ENCODE data around the gene IQSEC1.

The IQSEC1 gene

DNA sequence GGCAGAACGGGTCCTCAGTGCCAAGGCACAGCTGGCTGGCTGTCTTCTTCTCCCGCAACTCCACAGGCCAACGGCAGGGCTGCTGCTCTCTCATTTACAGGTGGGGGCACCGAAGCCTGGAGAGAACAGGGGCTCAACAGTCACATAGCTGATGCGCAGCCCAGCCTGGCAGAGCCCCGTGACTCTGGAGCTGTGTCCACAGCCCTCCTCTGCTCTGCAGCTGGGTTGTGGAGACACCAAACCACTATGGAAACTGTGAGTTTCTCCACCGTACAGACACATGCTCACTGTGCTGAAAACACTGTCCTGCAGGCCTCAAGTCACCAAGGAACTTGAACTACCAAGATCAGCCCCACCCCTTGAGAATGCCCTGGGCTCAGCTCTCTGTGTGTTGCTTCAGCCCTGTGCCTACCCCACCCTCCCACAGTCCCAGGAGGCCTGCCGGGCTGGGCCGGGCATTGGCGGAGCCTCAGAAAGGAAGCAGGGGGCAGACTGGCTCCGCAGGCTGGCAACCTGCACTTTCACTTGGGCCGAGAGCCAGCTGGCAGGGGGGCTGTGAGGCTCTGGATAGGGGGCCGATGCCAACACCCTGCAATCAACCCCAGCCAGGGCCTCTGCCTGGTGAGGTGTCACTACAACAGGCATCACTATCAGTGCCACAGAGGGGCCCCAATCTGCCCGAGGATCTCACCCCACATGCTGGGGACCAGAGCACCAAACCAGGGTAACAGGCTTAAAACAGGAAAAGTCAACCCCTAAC, 118.2 kb downstream of the IQSEC1 start:
- Histone ChIP-seq H3K9me3 (ENCODE audit: control insufficient read depth, low read length) (no peaks in the 10 kb centered on the region), H3K36me3 (ENCODE audit: control insufficient read depth, insufficient read depth, low read length, severe bottlenecking) (peaks cover 3% of the 10 kb centered on the region), H3K9ac (ENCODE audit: low read length) (peak overlapping the region; percentile 46), H3K4me1 (ENCODE audit: control insufficient read depth, insufficient read depth, low read length) (peaks cover 27% of the 10 kb centered on the region), H3K4me3 (ENCODE audit: low read length) (no peak overlapping the region), H3K27me3 (replicated peaks; ENCODE audit: control insufficient read depth, insufficient read depth, low read length) (no peaks in the 10 kb centered on the region)
- DNase-seq (ENCODE audit: low read depth), result peak; percentile 84

DNA sequence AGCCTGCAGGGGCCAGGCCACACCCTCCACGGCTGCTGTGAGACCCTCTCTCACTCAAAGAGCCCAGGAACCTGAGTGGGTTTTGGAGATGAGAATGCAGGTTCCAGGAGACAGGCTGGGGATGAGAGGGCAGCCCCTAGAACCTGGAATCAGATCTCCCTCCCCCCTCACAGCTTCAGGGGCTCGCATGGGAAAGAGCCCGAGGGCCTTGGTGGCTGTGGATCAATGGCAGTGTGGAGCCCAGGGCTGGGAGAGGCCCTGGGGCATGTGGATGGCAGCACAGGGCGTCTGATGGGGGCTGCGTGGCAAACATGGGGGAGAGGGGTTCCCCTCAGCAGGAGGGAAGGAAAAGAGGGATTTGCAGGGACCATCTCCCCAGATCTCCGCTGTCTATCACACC, 119.0 kb downstream of the IQSEC1 start:
- Histone ChIP-seq H3K9ac (ENCODE audit: low read length) (peak overlapping the region; percentile 46), H3K4me3 (ENCODE audit: low read length) (no peak overlapping the region), H3K4me1 (ENCODE audit: control insufficient read depth, insufficient read depth, low read length) (peaks cover 30% of the 10 kb centered on the region), H3K36me3 (ENCODE audit: control insufficient read depth, insufficient read depth, low read length, severe bottlenecking) (no peaks in the 10 kb centered on the region), H3K27me3 (replicated peaks; ENCODE audit: control insufficient read depth, insufficient read depth, low read length) (no peaks in the 10 kb centered on the region), H3K9me3 (ENCODE audit: control insufficient read depth, low read length) (no peaks in the 10 kb centered on the region)
- no peak for DNase-seq (ENCODE audit: low read depth)

GRCh38 chr3:12953201-12953995, 119.8 kb downstream of the IQSEC1 start:
- H3K36me3 ChIP-seq (ENCODE audit: control insufficient read depth, insufficient read depth, low read length, severe bottlenecking), result no peaks in the 10 kb centered on the region
- no peak overlapping the region for H3K9ac ChIP-seq (ENCODE audit: low read length)
- no peak for DNase-seq (ENCODE audit: low read depth)
- H3K4me3 ChIP-seq (ENCODE audit: low read length), result no peak overlapping the region
- H3K9me3 ChIP-seq (ENCODE audit: control insufficient read depth, low read length), result no peaks in the 10 kb centered on the region
- H3K27me3 ChIP-seq (replicated peaks; ENCODE audit: control insufficient read depth, insufficient read depth, low read length), result no peaks in the 10 kb centered on the region
- H3K4me1 ChIP-seq (ENCODE audit: control insufficient read depth, insufficient read depth, low read length), result peaks cover 38% of the 10 kb centered on the region

GRCh38 chr3:12952343-12953200, 120.7 kb downstream of the IQSEC1 start:
- Histone ChIP-seq H3K27me3 (replicated peaks; ENCODE audit: control insufficient read depth, insufficient read depth, low read length) (no peaks in the 10 kb centered on the region), H3K9me3 (ENCODE audit: control insufficient read depth, low read length) (no peaks in the 10 kb centered on the region), H3K9ac (ENCODE audit: low read length) (no peak overlapping the region), H3K36me3 (ENCODE audit: control insufficient read depth, insufficient read depth, low read length, severe bottlenecking) (no peaks in the 10 kb centered on the region), H3K4me3 (ENCODE audit: low read length) (no peak overlapping the region), H3K4me1 (ENCODE audit: control insufficient read depth, insufficient read depth, low read length) (peaks cover 46% of the 10 kb centered on the region)
- no peak for DNase-seq (ENCODE audit: low read depth)

DNA sequence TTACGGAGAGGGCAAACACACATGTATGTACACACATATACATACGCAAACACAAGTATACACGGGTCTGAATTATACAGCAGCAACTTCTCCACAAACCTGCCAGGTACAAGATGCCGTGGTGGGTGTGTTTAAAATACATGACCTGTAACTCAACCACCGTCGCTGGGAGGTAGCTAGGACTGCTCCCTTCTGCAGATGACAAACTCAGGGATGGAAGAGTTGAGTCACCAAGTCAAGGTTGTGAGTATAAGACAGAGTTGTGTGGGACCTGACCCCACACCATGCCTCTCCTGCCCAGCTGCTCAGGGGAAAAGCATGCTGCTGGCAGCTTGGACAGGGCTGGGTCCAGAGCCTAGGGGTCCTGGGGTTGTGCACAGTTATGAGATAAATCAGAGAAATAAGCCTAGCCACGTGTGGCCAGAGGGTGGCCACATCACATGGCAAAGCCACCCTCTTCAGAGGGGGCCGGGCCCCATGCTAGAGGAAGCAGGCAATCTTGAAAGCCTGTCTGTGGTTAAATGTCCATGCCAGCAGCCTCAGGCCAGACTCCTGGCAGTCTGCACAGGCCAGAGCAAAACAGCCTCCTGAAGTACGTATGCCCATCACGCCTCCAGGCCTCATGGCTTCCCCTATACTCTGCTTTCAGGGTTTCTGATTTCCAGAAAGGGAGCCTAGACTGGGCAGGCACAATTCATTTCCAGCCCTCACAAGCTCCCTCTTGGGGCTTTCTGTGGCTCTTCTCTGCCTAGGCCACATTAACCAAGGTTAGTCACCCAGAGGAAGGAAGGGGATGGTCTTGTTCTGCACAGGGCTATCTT, 124.1 kb downstream of the IQSEC1 start:
- H3K4me1 ChIP-seq (ENCODE audit: control insufficient read depth, insufficient read depth, low read length), result peaks cover 27% of the 10 kb centered on the region
- H3K27me3 ChIP-seq (replicated peaks; ENCODE audit: control insufficient read depth, insufficient read depth, low read length), result no peaks in the 10 kb centered on the region
- DNase-seq (ENCODE audit: low read depth), result peak; percentile 71
- no peak overlapping the region for H3K9ac ChIP-seq (ENCODE audit: low read length)
- H3K9me3 ChIP-seq (ENCODE audit: control insufficient read depth, low read length), result no peaks in the 10 kb centered on the region
- no peak overlapping the region for H3K4me3 ChIP-seq (ENCODE audit: low read length)
- no peaks in the 10 kb centered on the region for H3K36me3 ChIP-seq (ENCODE audit: control insufficient read depth, insufficient read depth, low read length, severe bottlenecking)

GRCh38 chr3:12948371-12948770, 124.9 kb downstream of the IQSEC1 start:
- Histone ChIP-seq H3K27me3 (replicated peaks; ENCODE audit: control insufficient read depth, insufficient read depth, low read length) (no peaks in the 10 kb centered on the region), H3K9ac (ENCODE audit: low read length) (no peak overlapping the region), H3K36me3 (ENCODE audit: control insufficient read depth, insufficient read depth, low read length, severe bottlenecking) (no peaks in the 10 kb centered on the region), H3K9me3 (ENCODE audit: control insufficient read depth, low read length) (no peaks in the 10 kb centered on the region), H3K4me3 (ENCODE audit: low read length) (no peak overlapping the region), H3K4me1 (ENCODE audit: control insufficient read depth, insufficient read depth, low read length) (peaks cover 26% of the 10 kb centered on the region)
- peak; percentile 81 for DNase-seq (ENCODE audit: low read depth)

- Histone ChIP-seq H3K36me3 (ENCODE audit: control insufficient read depth, insufficient read depth, low read length, severe bottlenecking) (peaks cover 3% of the 10 kb centered on the region), H3K4me3 (ENCODE audit: low read length) (no peak overlapping the region), H3K4me1 (ENCODE audit: control insufficient read depth, insufficient read depth, low read length) (peaks cover 26% of the 10 kb centered on the region), H3K27me3 (replicated peaks; ENCODE audit: control insufficient read depth, insufficient read depth, low read length) (no peaks in the 10 kb centered on the region), H3K9me3 (ENCODE audit: control insufficient read depth, low read length) (no peaks in the 10 kb centered on the region), H3K9ac (ENCODE audit: low read length) (no peak overlapping the region)
- DNase-seq (ENCODE audit: low read depth), result peak; percentile 89
Measured at GRCh38 chr3:12947504-12948369, 125.5 kb downstream of the IQSEC1 start.

GRCh38 chr3:12946649-12947316, 126.4 kb downstream of the IQSEC1 start:
- DNase-seq (ENCODE audit: low read depth), result peak; percentile 47
- Histone ChIP-seq H3K36me3 (ENCODE audit: control insufficient read depth, insufficient read depth, low read length, severe bottlenecking) (peaks cover 3% of the 10 kb centered on the region), H3K9me3 (ENCODE audit: control insufficient read depth, low read length) (no peaks in the 10 kb centered on the region), H3K27me3 (replicated peaks; ENCODE audit: control insufficient read depth, insufficient read depth, low read length) (no peaks in the 10 kb centered on the region), H3K9ac (ENCODE audit: low read length) (no peak overlapping the region), H3K4me1 (ENCODE audit: control insufficient read depth, insufficient read depth, low read length) (peaks cover 26% of the 10 kb centered on the region), H3K4me3 (ENCODE audit: low read length) (no peak overlapping the region)

DNA sequence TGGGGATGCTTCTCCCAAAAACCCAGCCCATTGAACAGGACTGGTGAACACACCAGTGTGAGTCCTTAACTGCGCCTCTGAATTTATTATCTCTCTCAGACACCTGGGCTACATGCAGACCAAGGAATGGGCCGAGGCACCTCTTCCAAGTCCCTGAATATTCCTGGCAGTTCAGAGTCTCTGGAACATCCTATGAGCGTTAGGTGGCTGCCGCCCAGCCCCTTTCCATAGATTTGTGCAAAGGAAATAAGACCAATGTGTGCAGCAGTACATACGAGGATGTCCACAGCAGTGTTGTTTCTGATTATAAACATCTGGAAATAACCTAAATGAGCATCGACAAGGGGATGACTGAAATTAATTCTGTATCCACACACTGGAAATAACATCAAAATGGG, 127.0 kb downstream of the IQSEC1 start:
- H3K9me3 ChIP-seq (ENCODE audit: control insufficient read depth, low read length), result no peaks in the 10 kb centered on the region
- H3K9ac ChIP-seq (ENCODE audit: low read length), result no peak overlapping the region
- H3K4me3 ChIP-seq (ENCODE audit: low read length), result no peak overlapping the region
- peaks cover 26% of the 10 kb centered on the region for H3K4me1 ChIP-seq (ENCODE audit: control insufficient read depth, insufficient read depth, low read length)
- H3K27me3 ChIP-seq (replicated peaks; ENCODE audit: control insufficient read depth, insufficient read depth, low read length), result no peaks in the 10 kb centered on the region
- peaks cover 8% of the 10 kb centered on the region for H3K36me3 ChIP-seq (ENCODE audit: control insufficient read depth, insufficient read depth, low read length, severe bottlenecking)
- DNase-seq (ENCODE audit: low read depth), result no peak
